HG02852 (cell line): ENCODE measurements around the gene XG.

Experiments
- ATAC-seq: cut with Tn5 transposase; IDR thresholded peaks from one replicate; pipeline ENCODE4 v1.9.1; 2021; ENCODE audit warnings: mild to moderate bottlenecking, moderate library complexity; ENCODE audit not compliant: unreplicated experiment

XG gene

DNA sequence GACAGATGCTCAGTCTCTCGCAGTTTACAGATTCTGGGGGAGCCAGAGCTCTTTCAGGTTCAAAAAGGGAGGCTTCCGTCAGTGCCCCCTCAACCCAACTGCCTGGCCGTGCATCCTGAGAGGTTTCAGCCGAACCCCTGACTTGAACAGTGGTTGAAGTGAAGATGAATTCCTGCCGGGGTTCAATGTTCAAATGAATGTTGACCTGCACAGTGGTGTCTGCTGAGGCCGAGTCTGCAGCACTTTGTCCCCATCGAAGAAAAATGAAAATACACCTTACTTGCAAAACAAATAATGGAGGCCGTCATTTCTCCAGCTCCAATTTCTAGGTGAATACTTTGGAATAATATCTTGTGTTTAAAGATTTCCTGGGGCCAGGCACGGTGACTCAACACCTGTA, 110.6 kb downstream of the XG start:
- no peak for ATAC-seq

DNA sequence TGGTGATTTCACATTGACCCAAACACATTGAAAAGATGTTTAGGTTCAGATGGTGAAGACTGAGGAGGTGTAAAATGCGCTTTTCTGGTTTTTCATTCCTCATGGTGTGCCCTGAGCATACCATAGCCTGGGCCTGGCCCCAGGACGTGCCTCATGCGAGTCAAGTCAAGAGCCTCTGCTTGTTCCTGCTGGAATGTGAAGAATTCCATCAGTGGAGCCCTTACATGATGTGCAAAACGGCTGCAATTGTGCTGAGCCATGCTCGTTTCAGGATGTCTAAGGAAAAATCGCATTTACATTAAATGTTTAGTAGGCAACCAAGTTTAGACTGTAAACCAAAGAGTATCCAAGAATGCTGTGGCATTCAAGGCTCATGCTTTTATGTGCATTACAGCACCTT, 111.8 kb downstream of the XG start:
- no peak for ATAC-seq
